ENCODE results near the gene PCNA. TPM values are rescaled to one million over a fixed set of nuclear protein-coding genes. Genes with fewer than 3 reads are reported as not detected.
"Not testable (repeated sequence)": the region's sequence is repeated elsewhere in the genome, so short reads cannot be mapped to it uniquely, and the experiment has no call there.

PCNA gene
- total and polyA plus RNA-seq, 9 donors: 65.2 to 96.1 (median 73.3) TPM

GRCh38 chr20:5085380-5085779 lies 34.4 kb downstream of the PCNA start:
- Histone ChIP-seq H3K9me3 (replicated peaks; ENCODE audit: control insufficient read depth, low read depth, low read length) (no peaks in the 10 kb centered on the region), H3K27ac (ENCODE audit: low read length) (no peak overlapping the region), H3K27me3 (ENCODE audit: control insufficient read depth, insufficient read depth, low read length) (no peaks in the 10 kb centered on the region), H3K4me1 (ENCODE audit: control insufficient read depth, insufficient read depth, low read length) (no peaks in the 10 kb centered on the region), H3K4me3 (ENCODE audit: low read length) (no peak overlapping the region), H3K36me3 (ENCODE audit: control insufficient read depth, insufficient read depth, low read length) (no peaks in the 10 kb centered on the region)
- peak; percentile 53 for DNase-seq
- no CpG with 5 or more reads among the region's 4 CpGs for WGBS (ENCODE audit: insufficient coverage)

- 89% methylated on average over 9 of the region's 10 CpGs for WGBS (ENCODE audit: insufficient coverage)
These were observed 39.3 kb downstream of the PCNA start for GRCh38 chr20:5080384-5080877.

DNA sequence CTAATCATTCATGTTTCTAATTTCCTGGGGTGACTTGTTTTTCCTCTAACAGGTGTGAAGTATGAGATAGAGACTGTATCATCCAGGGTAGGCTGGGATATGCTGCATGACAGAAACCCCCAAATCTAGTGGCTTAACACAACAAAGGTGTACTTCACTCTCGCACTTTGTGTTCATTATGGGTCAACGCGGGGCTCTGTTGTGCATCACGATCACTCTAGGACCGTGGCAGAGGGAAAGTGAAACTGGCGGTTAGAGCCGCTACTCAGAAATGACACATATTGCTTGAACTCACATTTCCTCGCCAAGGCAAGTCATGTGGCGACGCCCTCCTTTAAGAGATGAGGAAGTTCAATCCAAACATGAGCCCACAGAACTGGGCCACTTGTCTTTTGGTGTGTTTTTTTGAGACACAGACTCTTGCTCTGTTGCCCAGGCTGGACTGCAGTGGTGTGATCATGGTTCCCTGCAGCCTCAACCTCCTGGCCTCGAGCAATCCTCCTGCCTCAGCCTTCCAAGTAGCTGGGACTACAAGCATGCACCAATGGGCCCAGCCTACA lies 41.3 kb downstream of the PCNA start:
- DNase-seq: peak; percentile 82
- Histone ChIP-seq H3K4me1 (ENCODE audit: control insufficient read depth, insufficient read depth, low read length) (peaks cover 5% of the 10 kb centered on the region), H3K4me3 (ENCODE audit: low read length) (no peak overlapping the region), H3K27ac (ENCODE audit: low read length) (peak overlapping the region; percentile 66), H3K36me3 (ENCODE audit: control insufficient read depth, insufficient read depth, low read length) (no peaks in the 10 kb centered on the region), H3K9me3 (replicated peaks; ENCODE audit: control insufficient read depth, low read depth, low read length) (no peaks in the 10 kb centered on the region), H3K27me3 (ENCODE audit: control insufficient read depth, insufficient read depth, low read length) (no peaks in the 10 kb centered on the region)
- WGBS (ENCODE audit: insufficient coverage): 58% methylated on average over 6 of the region's 11 CpGs

More at GRCh38 chr20:5080384-5080877, 39.3 kb downstream of the PCNA start:
- Histone ChIP-seq H3K4me3 (ENCODE audit: low read length) (no peak overlapping the region), H3K36me3 (ENCODE audit: control insufficient read depth, insufficient read depth, low read length) (no peaks in the 10 kb centered on the region), H3K4me1 (ENCODE audit: control insufficient read depth, insufficient read depth, low read length) (no peaks in the 10 kb centered on the region), H3K9me3 (replicated peaks; ENCODE audit: control insufficient read depth, low read depth, low read length) (no peaks in the 10 kb centered on the region), H3K27ac (ENCODE audit: low read length) (peak overlapping the region; percentile 13), H3K27me3 (ENCODE audit: control insufficient read depth, insufficient read depth, low read length) (no peaks in the 10 kb centered on the region)
- peak; percentile 79 for DNase-seq

GRCh38 chr20:5077761-5078387 lies 41.9 kb downstream of the PCNA start:
- Histone ChIP-seq H3K4me1 (ENCODE audit: control insufficient read depth, insufficient read depth, low read length) (peaks cover 12% of the 10 kb centered on the region), H3K27me3 (ENCODE audit: control insufficient read depth, insufficient read depth, low read length) (no peaks in the 10 kb centered on the region), H3K9me3 (replicated peaks; ENCODE audit: control insufficient read depth, low read depth, low read length) (no peaks in the 10 kb centered on the region), H3K4me3 (ENCODE audit: low read length) (no peak overlapping the region), H3K27ac (ENCODE audit: low read length) (peak overlapping the region; percentile 66), H3K36me3 (ENCODE audit: control insufficient read depth, insufficient read depth, low read length) (no peaks in the 10 kb centered on the region)
- no peak for DNase-seq
- WGBS (ENCODE audit: insufficient coverage): 75% methylated on average over 1 of the region's 4 CpGs

DNA sequence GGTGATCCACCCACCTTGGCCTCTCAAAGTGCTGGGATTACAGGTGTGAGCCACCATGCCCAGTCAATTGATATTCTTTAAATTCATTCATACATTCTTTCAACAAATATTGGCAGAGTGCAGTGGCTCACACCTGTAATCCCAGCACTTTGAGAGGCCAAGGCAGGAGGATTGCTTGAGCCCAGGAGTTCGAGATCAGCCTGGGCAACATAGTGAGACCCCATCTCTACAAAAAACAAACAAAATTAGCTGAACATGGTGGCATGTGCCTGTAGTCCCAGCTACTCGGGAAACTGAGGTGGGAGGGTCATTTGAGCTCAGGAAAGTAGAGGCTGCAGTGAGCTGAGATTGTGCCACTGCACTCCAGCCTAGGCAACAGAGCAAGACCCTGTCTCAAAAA lies 42.8 kb downstream of the PCNA start:
- not testable (repeated sequence) for DNase-seq; H3K27ac ChIP-seq (ENCODE audit: low read length); H3K27me3 ChIP-seq (ENCODE audit: control insufficient read depth, insufficient read depth, low read length); H3K4me3 ChIP-seq (ENCODE audit: low read length); H3K9me3 ChIP-seq (replicated peaks; ENCODE audit: control insufficient read depth, low read depth, low read length); H3K36me3 ChIP-seq (ENCODE audit: control insufficient read depth, insufficient read depth, low read length)
- WGBS (ENCODE audit: insufficient coverage): no CpG with 5 or more reads among the region's 2 CpGs
- peaks cover 12% of the 10 kb centered on the region for H3K4me1 ChIP-seq (ENCODE audit: control insufficient read depth, insufficient read depth, low read length)

GRCh38 chr20:5074232-5074674 lies 45.5 kb downstream of the PCNA start:
- 90% methylated on average over 2 of the region's 3 CpGs for WGBS (ENCODE audit: insufficient coverage)
- Histone ChIP-seq H3K27me3 (ENCODE audit: control insufficient read depth, insufficient read depth, low read length) (no peaks in the 10 kb centered on the region), H3K4me1 (ENCODE audit: control insufficient read depth, insufficient read depth, low read length) (peaks cover 12% of the 10 kb centered on the region), H3K4me3 (ENCODE audit: low read length) (no peak overlapping the region), H3K36me3 (ENCODE audit: control insufficient read depth, insufficient read depth, low read length) (no peaks in the 10 kb centered on the region), H3K27ac (ENCODE audit: low read length) (no peak overlapping the region), H3K9me3 (replicated peaks; ENCODE audit: control insufficient read depth, low read depth, low read length) (no peaks in the 10 kb centered on the region)
- no peak for DNase-seq

DNA sequence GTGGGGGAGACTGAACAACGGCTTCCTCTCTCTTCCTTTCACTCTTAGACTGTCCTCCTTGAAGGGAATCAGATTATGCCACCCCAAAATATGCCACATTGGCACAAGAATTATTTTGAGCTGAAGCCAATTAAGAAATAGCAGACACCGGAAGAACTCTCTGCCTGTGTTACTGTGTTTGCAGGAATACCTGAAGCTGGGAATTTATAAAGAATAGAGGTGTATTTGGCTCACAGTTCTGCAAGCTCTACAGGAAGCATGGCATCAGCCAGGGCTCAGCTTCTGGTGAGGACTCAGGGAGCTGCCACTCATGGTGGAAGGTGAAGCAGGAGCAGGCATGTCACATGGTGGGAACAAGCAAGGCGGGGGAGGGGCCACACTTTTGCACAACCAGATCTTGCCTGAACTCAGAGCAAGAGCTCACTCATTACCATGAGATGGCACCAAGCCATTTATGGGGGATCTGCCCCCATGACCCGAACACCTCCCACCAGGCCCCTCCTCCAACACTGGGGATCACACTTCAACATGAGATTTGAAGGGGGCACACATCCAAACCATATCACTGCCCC lies 46.0 kb downstream of the PCNA start:
- WGBS (ENCODE audit: insufficient coverage): 77% methylated on average over 1 of the region's 4 CpGs
- H3K27ac ChIP-seq (ENCODE audit: low read length): no peak overlapping the region
- peaks cover 12% of the 10 kb centered on the region for H3K4me1 ChIP-seq (ENCODE audit: control insufficient read depth, insufficient read depth, low read length)
- no peak overlapping the region for H3K4me3 ChIP-seq (ENCODE audit: low read length)
- H3K9me3 ChIP-seq (replicated peaks; ENCODE audit: control insufficient read depth, low read depth, low read length): no peaks in the 10 kb centered on the region
- H3K36me3 ChIP-seq (ENCODE audit: control insufficient read depth, insufficient read depth, low read length): no peaks in the 10 kb centered on the region
- no peaks in the 10 kb centered on the region for H3K27me3 ChIP-seq (ENCODE audit: control insufficient read depth, insufficient read depth, low read length)
- no peak for DNase-seq

GRCh38 chr20:5072756-5073659 lies 46.8 kb downstream of the PCNA start:
- Histone ChIP-seq H3K27ac (ENCODE audit: low read length) (no peak overlapping the region), H3K27me3 (ENCODE audit: control insufficient read depth, insufficient read depth, low read length) (no peaks in the 10 kb centered on the region), H3K9me3 (replicated peaks; ENCODE audit: control insufficient read depth, low read depth, low read length) (no peaks in the 10 kb centered on the region), H3K4me3 (ENCODE audit: low read length) (no peak overlapping the region), H3K4me1 (ENCODE audit: control insufficient read depth, insufficient read depth, low read length) (peaks cover 12% of the 10 kb centered on the region), H3K36me3 (ENCODE audit: control insufficient read depth, insufficient read depth, low read length) (no peaks in the 10 kb centered on the region)
- WGBS (ENCODE audit: insufficient coverage): 44% methylated on average over 2 of the region's 8 CpGs
- peak; percentile 72 for DNase-seq

DNA sequence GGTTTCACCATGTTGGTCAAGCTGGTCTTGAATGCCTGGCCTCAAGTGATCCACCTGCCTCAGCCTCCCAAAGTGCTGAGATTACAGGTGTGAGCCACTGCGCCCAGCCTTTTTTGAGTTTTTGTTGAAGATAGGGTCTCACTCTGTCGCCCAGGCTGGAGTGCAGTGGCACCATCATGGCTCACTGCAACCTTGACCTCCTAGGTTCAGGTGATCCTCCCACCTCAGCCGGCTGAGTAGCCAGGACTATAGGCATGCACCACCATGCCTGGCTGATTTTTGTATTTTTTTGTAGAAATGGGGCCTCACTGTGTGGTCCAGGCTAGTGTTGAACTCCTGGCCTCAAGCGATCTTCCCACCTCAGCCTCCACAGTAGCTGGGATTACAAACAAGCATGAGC lies 47.8 kb downstream of the PCNA start:
- peaks cover 12% of the 10 kb centered on the region for H3K4me1 ChIP-seq (ENCODE audit: control insufficient read depth, insufficient read depth, low read length)
- H3K4me3 ChIP-seq (ENCODE audit: low read length); H3K36me3 ChIP-seq (ENCODE audit: control insufficient read depth, insufficient read depth, low read length); H3K27me3 ChIP-seq (ENCODE audit: control insufficient read depth, insufficient read depth, low read length); DNase-seq; H3K27ac ChIP-seq (ENCODE audit: low read length); H3K9me3 ChIP-seq (replicated peaks; ENCODE audit: control insufficient read depth, low read depth, low read length): not testable (repeated sequence)
- WGBS (ENCODE audit: insufficient coverage): 94% methylated on average over 3 of the region's 4 CpGs

- no peak for DNase-seq
- WGBS (ENCODE audit: insufficient coverage): no CpG with 5 or more reads among the region's 4 CpGs
These were observed 49.2 kb downstream of the PCNA start for GRCh38 chr20:5070570-5070969.

More at GRCh38 chr20:5070570-5070969, 49.2 kb downstream of the PCNA start:
- no peak overlapping the region for H3K27ac ChIP-seq (ENCODE audit: low read length)
- H3K36me3 ChIP-seq (ENCODE audit: control insufficient read depth, insufficient read depth, low read length): peaks cover 3% of the 10 kb centered on the region
- H3K27me3 ChIP-seq (ENCODE audit: control insufficient read depth, insufficient read depth, low read length): no peaks in the 10 kb centered on the region
- no peaks in the 10 kb centered on the region for H3K9me3 ChIP-seq (replicated peaks; ENCODE audit: control insufficient read depth, low read depth, low read length)
- H3K4me3 ChIP-seq (ENCODE audit: low read length): no peak overlapping the region
- peaks cover 12% of the 10 kb centered on the region for H3K4me1 ChIP-seq (ENCODE audit: control insufficient read depth, insufficient read depth, low read length)
